Measurements from ENCODE around the gene OR10K1.

DNA sequence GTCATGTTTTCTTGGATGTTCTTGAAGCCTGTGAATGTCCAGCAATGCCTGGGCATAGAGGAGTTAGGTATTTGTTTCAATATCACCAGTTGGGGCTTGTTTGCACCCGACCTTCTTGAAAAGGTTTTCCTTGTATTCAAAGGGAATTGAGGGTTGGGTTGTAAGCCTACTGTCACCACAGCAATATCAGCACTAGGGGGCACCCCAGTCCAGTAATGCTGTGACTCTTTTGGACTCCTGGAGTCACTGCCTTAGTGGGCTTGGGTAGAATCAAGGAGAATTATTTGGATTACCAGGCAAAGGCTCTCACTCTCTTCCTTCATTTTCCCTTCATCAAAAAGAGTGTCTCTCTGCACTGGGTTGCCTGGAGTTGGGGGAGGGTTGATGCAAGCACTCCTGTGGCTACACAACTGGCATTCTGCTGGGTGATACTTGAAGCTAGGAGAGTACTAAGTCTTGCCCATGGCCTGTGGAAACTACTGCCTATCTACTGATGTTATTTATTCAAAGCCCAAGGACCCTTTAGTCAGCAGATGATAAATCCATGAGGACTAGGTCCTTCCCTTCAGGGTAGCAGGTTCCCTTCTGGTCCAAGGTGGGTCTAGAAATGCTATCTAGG lies 44.8 kb downstream of the OR10K1 start:
- TF ChIP-seq ZFP36 (IDR thresholded peaks at IDR 0.05; ENCODE audit: borderline replicate concordance, partially characterized antibody) (no peak), SMC3 (IDR thresholded peaks at IDR 0.05) (no peak), CBX8 (IDR thresholded peaks at IDR 0.05) (no peak), HDAC2 (IDR thresholded peaks at IDR 0.05) (no peak)
- TF ChIP-seq, protein P1, sequence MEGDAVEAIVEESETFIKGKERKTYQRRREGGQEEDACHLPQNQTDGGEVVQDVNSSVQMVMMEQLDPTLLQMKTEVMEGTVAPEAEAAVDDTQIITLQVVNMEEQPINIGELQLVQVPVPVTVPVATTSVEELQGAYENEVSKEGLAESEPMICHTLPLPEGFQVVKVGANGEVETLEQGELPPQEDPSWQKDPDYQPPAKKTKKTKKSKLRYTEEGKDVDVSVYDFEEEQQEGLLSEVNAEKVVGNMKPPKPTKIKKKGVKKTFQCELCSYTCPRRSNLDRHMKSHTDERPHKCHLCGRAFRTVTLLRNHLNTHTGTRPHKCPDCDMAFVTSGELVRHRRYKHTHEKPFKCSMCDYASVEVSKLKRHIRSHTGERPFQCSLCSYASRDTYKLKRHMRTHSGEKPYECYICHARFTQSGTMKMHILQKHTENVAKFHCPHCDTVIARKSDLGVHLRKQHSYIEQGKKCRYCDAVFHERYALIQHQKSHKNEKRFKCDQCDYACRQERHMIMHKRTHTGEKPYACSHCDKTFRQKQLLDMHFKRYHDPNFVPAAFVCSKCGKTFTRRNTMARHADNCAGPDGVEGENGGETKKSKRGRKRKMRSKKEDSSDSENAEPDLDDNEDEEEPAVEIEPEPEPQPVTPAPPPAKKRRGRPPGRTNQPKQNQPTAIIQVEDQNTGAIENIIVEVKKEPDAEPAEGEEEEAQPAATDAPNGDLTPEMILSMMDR (IDR thresholded peaks at IDR 0.05) = no peak
- TF ChIP-seq, protein P2, sequence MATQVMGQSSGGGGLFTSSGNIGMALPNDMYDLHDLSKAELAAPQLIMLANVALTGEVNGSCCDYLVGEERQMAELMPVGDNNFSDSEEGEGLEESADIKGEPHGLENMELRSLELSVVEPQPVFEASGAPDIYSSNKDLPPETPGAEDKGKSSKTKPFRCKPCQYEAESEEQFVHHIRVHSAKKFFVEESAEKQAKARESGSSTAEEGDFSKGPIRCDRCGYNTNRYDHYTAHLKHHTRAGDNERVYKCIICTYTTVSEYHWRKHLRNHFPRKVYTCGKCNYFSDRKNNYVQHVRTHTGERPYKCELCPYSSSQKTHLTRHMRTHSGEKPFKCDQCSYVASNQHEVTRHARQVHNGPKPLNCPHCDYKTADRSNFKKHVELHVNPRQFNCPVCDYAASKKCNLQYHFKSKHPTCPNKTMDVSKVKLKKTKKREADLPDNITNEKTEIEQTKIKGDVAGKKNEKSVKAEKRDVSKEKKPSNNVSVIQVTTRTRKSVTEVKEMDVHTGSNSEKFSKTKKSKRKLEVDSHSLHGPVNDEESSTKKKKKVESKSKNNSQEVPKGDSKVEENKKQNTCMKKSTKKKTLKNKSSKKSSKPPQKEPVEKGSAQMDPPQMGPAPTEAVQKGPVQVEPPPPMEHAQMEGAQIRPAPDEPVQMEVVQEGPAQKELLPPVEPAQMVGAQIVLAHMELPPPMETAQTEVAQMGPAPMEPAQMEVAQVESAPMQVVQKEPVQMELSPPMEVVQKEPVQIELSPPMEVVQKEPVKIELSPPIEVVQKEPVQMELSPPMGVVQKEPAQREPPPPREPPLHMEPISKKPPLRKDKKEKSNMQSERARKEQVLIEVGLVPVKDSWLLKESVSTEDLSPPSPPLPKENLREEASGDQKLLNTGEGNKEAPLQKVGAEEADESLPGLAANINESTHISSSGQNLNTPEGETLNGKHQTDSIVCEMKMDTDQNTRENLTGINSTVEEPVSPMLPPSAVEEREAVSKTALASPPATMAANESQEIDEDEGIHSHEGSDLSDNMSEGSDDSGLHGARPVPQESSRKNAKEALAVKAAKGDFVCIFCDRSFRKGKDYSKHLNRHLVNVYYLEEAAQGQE (IDR thresholded peaks at IDR 0.05) = no peak

Measured in A549 (cell line).